Glomerular visceral epithelial cell (primary cell): ENCODE data around the gene ALOX12.
A peak's percentile ranks its signal among the peaks of the same experiment; 100 is the strongest.
"Not testable (repeated sequence)": the region's sequence is repeated elsewhere in the genome, so short reads cannot be mapped to it uniquely, and the experiment has no call there.

Source experiments
- DNase-seq: peaks from one replicate; pipeline ENCODE4 v3.0.0-alpha.2; 2016; ENCODE audit errors: extremely low spot score

Gene ALOX12

DNA sequence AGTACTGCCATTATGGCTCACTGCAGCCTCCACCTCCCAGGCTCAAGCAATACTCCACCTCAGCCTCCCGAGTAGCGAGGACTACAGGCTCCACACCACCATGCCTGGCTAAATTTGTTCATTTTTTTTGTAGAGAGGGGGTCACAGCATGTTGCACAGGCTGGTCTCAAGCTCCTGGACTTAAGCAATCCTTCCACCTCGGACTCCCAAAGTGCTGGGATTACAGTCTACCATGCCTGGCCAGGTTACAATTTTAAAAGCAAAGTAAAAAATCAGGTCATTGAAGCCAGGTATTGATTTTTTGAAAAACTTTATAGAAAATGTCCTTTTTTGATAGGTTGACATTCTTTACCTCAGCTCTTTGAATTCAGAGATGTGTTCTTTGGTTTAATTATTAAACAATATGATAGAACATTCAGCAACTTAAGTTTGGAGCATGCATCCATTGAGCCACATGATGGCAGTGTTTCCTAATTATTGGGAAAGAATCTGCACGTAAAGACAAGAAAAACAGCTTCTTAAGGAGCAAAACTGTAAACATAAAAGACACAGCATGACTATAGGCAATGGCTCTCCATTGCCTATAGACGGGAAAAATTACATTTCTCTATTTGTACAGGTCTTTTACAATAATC lies 49.8 kb downstream of the ALOX12 start:
- DNase-seq, result peak; percentile 80

DNA sequence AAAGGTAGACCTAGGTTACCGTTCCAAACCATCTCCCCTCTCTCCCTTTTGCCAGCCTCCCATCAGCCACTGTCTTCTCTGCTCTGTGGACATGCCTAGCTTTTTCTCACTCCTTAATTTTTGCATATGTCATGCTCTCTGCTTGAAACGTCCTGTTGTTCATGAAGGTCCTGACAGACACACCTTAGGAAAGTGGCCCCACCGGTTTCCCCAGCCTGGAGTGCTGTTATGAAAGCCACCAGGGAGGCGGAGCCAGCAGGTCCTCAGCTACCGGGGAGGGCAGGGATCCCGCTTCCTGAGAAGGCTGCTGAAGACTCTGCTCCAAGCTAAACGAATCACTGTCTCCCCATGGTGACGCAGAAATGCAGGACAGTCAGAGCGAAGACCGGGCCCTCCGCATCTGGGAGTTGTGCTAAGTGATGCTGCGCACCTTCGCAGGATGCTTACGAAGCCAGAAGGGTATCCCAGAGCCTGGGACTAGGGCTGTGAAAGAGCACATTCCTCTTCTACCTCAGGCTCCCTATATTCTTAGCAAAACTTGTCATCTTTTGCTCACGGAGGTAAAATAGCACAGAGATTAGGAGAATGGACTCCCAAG lies 50.4 kb downstream of the ALOX12 start:
- no peak for DNase-seq

DNA sequence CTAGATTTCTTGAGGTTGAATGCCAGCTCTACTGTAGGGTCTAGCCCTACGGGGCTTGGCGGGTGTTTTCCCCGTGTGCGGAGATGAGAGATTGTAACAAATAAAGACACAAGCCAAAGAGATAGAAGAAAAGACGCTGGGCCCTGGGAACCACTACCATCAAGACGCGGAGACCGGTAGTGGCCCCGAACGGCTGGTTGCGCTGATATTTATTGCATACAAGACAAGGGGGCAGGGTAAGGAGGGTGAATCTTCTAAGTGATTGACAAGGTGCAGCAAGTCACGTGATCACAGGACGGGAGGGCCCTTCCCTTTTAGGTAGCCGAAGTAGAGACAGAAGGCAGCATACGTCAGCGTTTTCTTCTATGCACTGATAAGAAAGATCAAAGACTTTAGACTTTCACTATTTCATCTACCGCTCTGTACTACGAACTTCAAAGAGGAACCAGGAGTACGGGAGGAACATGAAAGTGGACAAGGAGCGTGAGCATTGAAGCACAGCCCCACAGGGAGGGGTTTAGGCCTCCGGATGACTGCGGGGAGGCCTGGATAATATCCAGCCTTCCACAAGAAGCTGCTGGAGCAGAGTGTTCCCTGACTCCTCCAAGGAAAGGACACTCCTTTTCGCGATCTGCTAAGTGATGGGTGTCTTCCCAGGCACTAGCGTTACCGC lies 51.0 kb downstream of the ALOX12 start:
- not testable (repeated sequence) for DNase-seq

DNA sequence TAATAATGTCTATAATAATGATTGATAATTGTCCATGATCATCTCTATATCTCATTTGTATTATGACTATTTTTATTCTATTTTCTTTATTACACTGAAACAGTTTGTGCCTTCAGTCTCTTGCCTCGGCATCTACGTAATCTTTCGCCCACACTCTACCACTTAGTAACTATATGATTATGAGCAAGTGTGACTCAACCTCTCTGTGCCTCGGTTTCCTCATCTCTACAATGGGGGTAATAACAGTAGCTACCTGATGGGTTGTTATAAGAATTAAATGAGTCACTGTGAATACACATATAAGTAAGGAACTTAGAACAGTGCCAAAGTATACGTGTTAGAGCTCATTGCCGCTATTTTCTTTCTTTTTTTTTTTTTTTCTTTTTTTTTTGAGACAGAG lies 51.7 kb downstream of the ALOX12 start:
- DNase-seq, result no peak

DNA sequence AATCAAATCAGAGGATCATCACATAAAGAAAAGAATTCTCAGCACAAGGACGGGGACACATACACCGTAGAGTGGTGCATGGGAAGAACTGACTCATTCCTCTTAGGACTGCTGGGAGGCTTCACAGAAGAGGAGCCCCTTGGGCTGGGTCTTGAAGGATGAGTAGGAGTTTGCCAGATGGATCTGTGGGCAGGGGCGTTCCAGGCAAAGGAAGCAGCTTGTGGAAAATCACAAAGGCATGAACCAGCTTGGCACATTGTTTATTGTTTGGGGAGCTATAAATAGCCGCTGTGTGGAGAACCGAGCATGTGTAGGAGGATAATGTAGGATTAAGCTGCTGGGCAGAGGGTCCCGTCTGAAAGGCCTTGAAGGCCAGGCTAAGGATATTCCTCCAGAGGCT lies 53.1 kb downstream of the ALOX12 start:
- DNase-seq, result no peak

DNA sequence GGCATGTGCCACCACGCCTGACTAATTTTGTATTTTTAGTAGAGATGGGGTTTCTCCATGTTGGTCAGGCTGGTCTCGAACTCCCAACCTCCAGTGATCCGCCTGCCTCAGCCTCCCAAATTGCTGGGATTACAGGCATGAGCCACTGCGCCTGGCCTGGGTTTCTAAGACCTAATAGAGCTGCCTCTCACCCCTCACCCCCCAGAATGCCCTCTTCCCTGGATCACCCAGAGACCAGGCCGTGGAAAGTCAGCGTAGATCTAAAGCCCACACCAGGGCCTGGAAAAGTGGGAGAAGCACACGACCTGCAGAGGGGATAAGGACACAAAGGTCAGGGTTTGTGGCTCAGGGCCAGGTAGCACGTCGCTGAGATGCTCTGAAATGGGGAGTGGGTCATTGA lies 54.7 kb downstream of the ALOX12 start:
- not testable (repeated sequence) for DNase-seq

DNA sequence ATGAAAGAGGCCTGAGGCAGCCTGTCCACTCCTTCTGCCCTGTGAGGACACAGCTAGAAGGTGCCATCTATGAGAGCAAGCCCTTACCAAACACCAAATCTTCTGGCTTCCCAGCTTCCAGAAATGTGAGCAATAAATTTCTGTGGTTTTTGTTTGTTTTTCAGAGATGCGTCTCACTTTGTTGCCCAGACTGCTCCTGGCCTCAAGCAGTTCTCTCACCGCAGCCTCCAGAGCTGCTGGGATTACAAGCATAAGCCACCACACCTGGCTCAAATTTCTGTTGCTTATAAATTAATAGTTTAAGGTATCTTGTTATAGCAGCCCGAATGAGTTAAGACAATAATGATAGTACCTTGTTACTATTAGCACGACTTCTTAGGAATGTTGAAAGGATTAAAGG lies 60.5 kb downstream of the ALOX12 start:
- DNase-seq, result peak; percentile 28

DNA sequence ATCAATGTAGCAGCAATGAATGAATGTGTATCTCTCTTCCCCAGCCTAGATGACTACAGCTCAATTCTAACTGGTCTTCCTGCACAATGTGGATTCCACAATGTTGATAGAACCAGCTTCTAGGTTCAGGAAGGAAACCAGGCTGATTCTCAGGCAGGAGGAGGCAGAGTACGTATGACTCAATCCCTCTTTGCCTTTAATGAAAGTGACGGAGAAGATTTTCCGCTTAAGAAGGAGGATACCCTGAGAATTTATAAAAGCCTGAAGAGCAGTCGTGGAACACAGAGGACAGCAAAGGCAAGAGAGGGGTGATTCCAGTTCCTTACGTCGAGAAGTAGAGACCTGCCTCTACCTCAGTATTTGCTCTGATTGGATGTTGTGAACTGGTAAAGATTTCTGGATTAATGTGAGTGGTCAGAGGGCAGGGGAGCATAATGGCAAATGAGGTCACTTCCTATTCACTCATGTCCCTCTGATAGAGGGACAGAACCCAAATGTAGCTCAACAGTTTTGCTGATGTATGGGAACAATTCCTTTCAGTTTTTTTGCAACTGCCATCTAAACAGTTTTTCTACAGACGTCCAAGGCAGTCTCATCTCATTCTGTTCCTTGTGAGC lies 63.1 kb downstream of the ALOX12 start:
- DNase-seq, result no peak
